A673 (cell line): Measurements from ENCODE around the gene ZSCAN12. TPM values are rescaled to one million over a fixed set of nuclear protein-coding genes. Genes with fewer than 3 reads are reported as not detected.

Experiments used
- BruUV-seq: library from RNA; stranded (reverse); fragments of 400-500 nt; replicated peaks from 2 replicates; lab custom pipeline; 2021; lab: Mats Ljungman, UMichigan
- CTCF ChIA-PET: fragments of 300-600 bp; sonication (Branson Sonifier 250); formaldehyde crosslinking; loops from one replicate; lab custom pipeline; 2022; ENCODE audit warnings: antibody characterized with exemption; lab: Charles Lee
- POLR2A ChIA-PET: fragments of 300-600 bp; sonication (Branson Sonifier 250); formaldehyde crosslinking; loops from one replicate; lab custom pipeline; 2022; ENCODE audit warnings: antibody characterized with exemption; ENCODE audit not compliant: low non-redundant PET; lab: Charles Lee
- DNase-seq: peaks from one replicate; pipeline ENCODE4 v3.0.0-alpha.2; 2015; ENCODE audit warnings: low spot score
- H3K27ac ChIP-seq: fragments of 200-600 bp; sonication (generic); 2 replicates; pipeline ENCODE4 v1.5.1; 2016; ENCODE audit warnings: mixed run types, low read depth, mild to moderate bottlenecking, mixed read lengths, antibody characterized with exemption, low read length; ENCODE audit not compliant: poor library complexity, severe bottlenecking
- H3K27me3 ChIP-seq: fragments of 200-600 bp; sonication (generic); replicated peaks from 2 replicates; pipeline ENCODE4 v1.6.1; 2017; ENCODE audit warnings: mixed run types, low read depth, mild to moderate bottlenecking, mixed read lengths, antibody characterized with exemption, low read length; ENCODE audit not compliant: insufficient read depth, poor library complexity
- H3K36me3 ChIP-seq: fragments of 200-600 bp; sonication (generic); 2 replicates; pipeline ENCODE4 v1.6.1; 2016; ENCODE audit warnings: mixed run types, mild to moderate bottlenecking, mixed read lengths, antibody characterized with exemption, low read length; ENCODE audit not compliant: insufficient read depth, poor library complexity, severe bottlenecking
- H3K4me1 ChIP-seq: fragments of 200-600 bp; sonication (generic); 2 replicates; pipeline ENCODE4 v1.6.1; 2017; ENCODE audit warnings: mixed run types, mild to moderate bottlenecking, mixed read lengths, antibody characterized with exemption, low read length; ENCODE audit not compliant: insufficient read depth, poor library complexity, severe bottlenecking
- H3K4me3 ChIP-seq: fragments of 200-600 bp; sonication (generic); 2 replicates; pipeline ENCODE4 v1.5.1; 2016; ENCODE audit warnings: low read depth, mixed run types, mild to moderate bottlenecking, mixed read lengths, low read length; ENCODE audit not compliant: poor library complexity, severe bottlenecking
- H3K9me3 ChIP-seq: fragments of 200-600 bp; sonication (generic); 2 replicates; pipeline ENCODE4 v1.6.1; 2016; ENCODE audit warnings: mixed run types, low read depth, mild to moderate bottlenecking, mixed read lengths, antibody characterized with exemption, low read length; ENCODE audit not compliant: poor library complexity, severe bottlenecking
- CTCF ChIP-seq: fragments of 300-800, 200-600 bp; sonication (generic); conservative IDR thresholded peaks from 2 replicates; pipeline ENCODE4 v1.5.1; 2017; ENCODE audit warnings: low read depth, mild to moderate bottlenecking, antibody characterized with exemption, low read length, moderate library complexity, mixed read lengths
- EZH2 ChIP-seq: fragments of 200-600 bp; sonication (generic); IDR thresholded peaks from 2 replicates; pipeline ENCODE4 v1.6.1; 2017; ENCODE audit warnings: borderline replicate concordance, low read depth, mild to moderate bottlenecking, mixed read lengths, antibody characterized with exemption, low read length; ENCODE audit not compliant: poor library complexity, severe bottlenecking
- intact Hi-C: fragments of 100-400 bp; cut with micrococcal nuclease; formaldehyde crosslinking; loops from one replicate; pipeline ENCODE4 v1.10.0; 2022; ENCODE audit not compliant: unreplicated experiment
- total RNA-seq: library from RNA; stranded (reverse); gene quantifications from 2 replicates; pipeline ENCODE4 v1.2.3, GENCODE V29; 2021

The ZSCAN12 gene
- total RNA-seq, 1 experiment from 2014 or later, result 13.1 TPM

- peak overlapping the region; percentile 91 for H3K4me3 ChIP-seq
- TF ChIP-seq CTCF (no peak), EZH2 (no peak)
- peaks cover 10% of the 10 kb centered on the region for H3K4me1 ChIP-seq
- ChIA-PET POLR2A (no interaction called here), CTCF (no interaction called here)
- no TSS peak for BruUV-seq
- intact Hi-C loops, result no loop called here
- H3K27ac ChIP-seq, result peak overlapping the region; percentile 55
- DNase-seq, result no peak
- H3K36me3 ChIP-seq, result no peaks in the 10 kb centered on the region
- peaks cover 11% of the 10 kb centered on the region for H3K27me3 ChIP-seq
- H3K9me3 ChIP-seq, result no peaks in the 10 kb centered on the region
Observed at GRCh38 chr6:28351493-28351925, 48.0 kb downstream of the ZSCAN12 start.

GRCh38 chr6:28351087-28351486, 48.5 kb downstream of the ZSCAN12 start:
- Histone ChIP-seq H3K36me3 (no peaks in the 10 kb centered on the region), H3K27me3 (peaks cover 14% of the 10 kb centered on the region), H3K9me3 (no peaks in the 10 kb centered on the region), H3K4me1 (peaks cover 7% of the 10 kb centered on the region), H3K27ac (peak overlapping the region; percentile 55), H3K4me3 (peak overlapping the region; percentile 91)
- POLR2A ChIA-PET, result no interaction called here
- TF ChIP-seq EZH2 (no peak), CTCF (no peak)
- CTCF ChIA-PET, result no interaction called here
- no TSS peak for BruUV-seq
- DNase-seq, result no peak
- intact Hi-C loops, result no loop called here

- no peaks in the 10 kb centered on the region for H3K36me3 ChIP-seq
- H3K4me1 ChIP-seq, result peaks cover 7% of the 10 kb centered on the region
- H3K9me3 ChIP-seq, result no peaks in the 10 kb centered on the region
- ChIA-PET POLR2A (no interaction called here), CTCF (no interaction called here)
- H3K27ac ChIP-seq, result peak within 1 kb of the TSS; percentile 79
- intact Hi-C loops, result loop anchor here (2.0 kb wide), 1 partner anchor 83 kb away; the partner anchor contains the start of gene ZSCAN26
- no peak for TF ChIP-seq EZH2
- TF ChIP-seq CTCF, result no peak
- DNase-seq, result peak; percentile 86
- H3K27me3 ChIP-seq, result peaks cover 24% of the 10 kb centered on the region
- TSS peak; percentile 85 for BruUV-seq
- peak within 1 kb of the TSS; percentile 91 for H3K4me3 ChIP-seq
Observed at GRCh38 chr6:28349892-28350737, 49.4 kb downstream of the ZSCAN12 start, which contains the start of gene ZKSCAN3. ZKSCAN3 (plus strand) TSS chr6:28349947; CDS start chr6:28359587, 9,640 bp downstream.
